IPS-20b (cell line): Measurements from ENCODE around the gene BCAS3.
"Not testable (repeated sequence)": the region's sequence is repeated elsewhere in the genome, so short reads cannot be mapped to it uniquely, and the experiment has no call there.

Source experiments
- H3K27ac ChIP-seq: one replicate; pipeline ENCODE4 v1.5.1; 2013; ENCODE audit warnings: low read length
- H3K27me3 ChIP-seq: 2 replicates; pipeline ENCODE4 v1.6.1; 2013; ENCODE audit warnings: mild to moderate bottlenecking, low read length, inconsistent platforms; ENCODE audit not compliant: insufficient read depth
- H3K36me3 ChIP-seq: 2 replicates; pipeline ENCODE4 v1.6.1; 2013; ENCODE audit warnings: low read depth, mild to moderate bottlenecking, inconsistent platforms, low read length, moderate library complexity; ENCODE audit not compliant: insufficient read depth
- H3K4me1 ChIP-seq: 2 replicates; pipeline ENCODE4 v1.6.1; 2013; ENCODE audit warnings: mild to moderate bottlenecking, control low read depth, inconsistent platforms, low read length, moderate library complexity; ENCODE audit not compliant: insufficient read depth
- H3K4me3 ChIP-seq: 2 replicates; pipeline ENCODE4 v1.5.1; 2013; ENCODE audit warnings: mild to moderate bottlenecking, low read length, inconsistent platforms
- H3K9ac ChIP-seq: 2 replicates; pipeline ENCODE4 v1.6.1; 2013; ENCODE audit warnings: low read depth, mild to moderate bottlenecking, inconsistent platforms, low read length, moderate library complexity
- H3K9me3 ChIP-seq: 2 replicates; pipeline ENCODE4 v1.6.1; 2013; ENCODE audit warnings: mild to moderate bottlenecking, low read depth, low read length, inconsistent platforms; ENCODE audit not compliant: insufficient read depth

Gene BCAS3

GRCh38 chr17:61422116-61422799 is 744.6 kb downstream of the BCAS3 start:
- H3K27ac ChIP-seq: no peak overlapping the region
- H3K27me3 ChIP-seq: peaks cover 30% of the 10 kb centered on the region
- no peaks in the 10 kb centered on the region for H3K4me1 ChIP-seq

GRCh38 chr17:61422869-61423268 is 745.2 kb downstream of the BCAS3 start:
- Histone ChIP-seq H3K9ac (no peak overlapping the region), H3K9me3 (no peaks in the 10 kb centered on the region), H3K4me1 (no peaks in the 10 kb centered on the region), H3K4me3 (no peak overlapping the region), H3K36me3 (no peaks in the 10 kb centered on the region), H3K27me3 (peaks cover 26% of the 10 kb centered on the region), H3K27ac (no peak overlapping the region)

More at GRCh38 chr17:61422116-61422799, 744.6 kb downstream of the BCAS3 start:
- Histone ChIP-seq H3K9me3 (no peaks in the 10 kb centered on the region), H3K36me3 (no peaks in the 10 kb centered on the region), H3K9ac (no peak overlapping the region), H3K4me3 (no peak overlapping the region)

DNA sequence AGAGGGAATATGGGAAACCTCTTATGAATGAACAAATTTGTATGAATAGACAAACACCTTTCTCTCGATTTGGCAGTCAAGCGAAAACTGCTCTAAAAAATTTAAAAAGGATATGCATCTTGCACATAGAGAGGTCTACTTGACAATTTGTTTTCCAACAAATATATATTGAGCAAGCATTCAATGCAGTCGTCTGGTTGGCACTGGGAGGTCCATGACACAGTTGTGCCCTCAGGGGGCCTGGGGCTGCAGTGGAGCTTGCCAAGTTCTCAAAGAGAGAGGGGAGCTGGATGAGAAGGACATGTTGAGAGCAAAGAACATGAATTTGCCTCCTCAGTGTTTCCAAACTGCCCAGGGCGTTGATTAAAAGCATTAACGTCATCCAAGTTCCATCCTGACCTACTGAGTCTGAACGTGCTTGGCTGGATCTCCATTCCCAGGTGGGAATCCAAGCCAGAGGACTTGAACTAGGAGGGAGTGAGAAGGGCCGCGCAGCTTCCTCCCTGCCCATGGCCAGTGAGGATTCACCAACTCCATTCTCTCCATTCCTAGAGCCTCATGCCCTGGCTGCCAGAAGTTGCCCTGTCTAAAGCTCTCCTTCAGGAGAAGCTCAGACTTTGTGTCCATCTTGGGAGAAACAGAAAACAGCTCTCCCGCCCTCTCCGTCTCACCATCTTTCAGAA is 746.5 kb downstream of the BCAS3 start:
- Histone ChIP-seq H3K4me3 (no peak overlapping the region), H3K4me1 (no peaks in the 10 kb centered on the region), H3K27ac (no peak overlapping the region), H3K9ac (no peak overlapping the region), H3K36me3 (no peaks in the 10 kb centered on the region), H3K9me3 (no peaks in the 10 kb centered on the region), H3K27me3 (peaks cover 24% of the 10 kb centered on the region)

DNA sequence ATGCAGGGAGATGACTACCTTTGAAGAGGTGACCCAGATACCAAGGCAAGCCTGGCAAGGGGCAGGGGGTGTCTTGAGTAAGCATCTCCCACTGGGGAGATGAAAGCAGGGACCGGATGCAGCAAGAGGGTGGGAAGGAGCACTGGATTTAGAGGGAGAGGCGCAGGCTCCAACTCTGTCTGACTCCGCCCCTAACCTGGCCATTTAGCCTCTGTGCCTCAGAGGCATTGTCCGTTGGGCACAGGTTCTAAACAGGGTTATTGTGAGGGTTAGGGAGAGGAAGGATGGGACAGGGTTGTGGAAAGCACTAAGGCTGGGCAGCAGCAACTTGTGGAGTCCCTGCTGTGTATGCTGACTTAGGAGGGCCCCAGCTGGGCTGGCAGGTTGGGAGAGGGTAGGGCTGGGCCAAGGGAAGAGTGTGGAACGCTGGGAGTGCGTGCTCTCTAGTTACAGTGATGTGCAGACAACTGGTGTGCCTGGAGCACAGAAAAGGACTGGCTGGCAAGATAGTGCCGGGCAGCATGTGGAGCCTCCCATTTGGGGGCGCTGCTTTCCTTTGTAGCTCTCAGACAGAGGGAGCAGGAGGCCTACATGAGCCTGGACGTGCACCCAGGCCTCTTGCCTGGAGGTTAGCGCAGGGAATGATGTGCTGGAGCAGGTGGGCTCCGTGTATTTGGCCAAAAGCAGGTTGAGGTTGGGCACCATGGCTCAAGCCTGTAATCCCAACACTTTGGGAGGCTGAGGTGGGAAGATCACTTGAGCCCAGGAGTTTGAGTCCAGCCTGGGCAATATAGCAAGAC is 748.2 kb downstream of the BCAS3 start:
- Histone ChIP-seq H3K4me1 (no peaks in the 10 kb centered on the region), H3K27me3 (peaks cover 21% of the 10 kb centered on the region), H3K36me3 (no peaks in the 10 kb centered on the region), H3K9me3 (no peaks in the 10 kb centered on the region), H3K27ac (no peak overlapping the region), H3K9ac (no peak overlapping the region), H3K4me3 (no peak overlapping the region)

DNA sequence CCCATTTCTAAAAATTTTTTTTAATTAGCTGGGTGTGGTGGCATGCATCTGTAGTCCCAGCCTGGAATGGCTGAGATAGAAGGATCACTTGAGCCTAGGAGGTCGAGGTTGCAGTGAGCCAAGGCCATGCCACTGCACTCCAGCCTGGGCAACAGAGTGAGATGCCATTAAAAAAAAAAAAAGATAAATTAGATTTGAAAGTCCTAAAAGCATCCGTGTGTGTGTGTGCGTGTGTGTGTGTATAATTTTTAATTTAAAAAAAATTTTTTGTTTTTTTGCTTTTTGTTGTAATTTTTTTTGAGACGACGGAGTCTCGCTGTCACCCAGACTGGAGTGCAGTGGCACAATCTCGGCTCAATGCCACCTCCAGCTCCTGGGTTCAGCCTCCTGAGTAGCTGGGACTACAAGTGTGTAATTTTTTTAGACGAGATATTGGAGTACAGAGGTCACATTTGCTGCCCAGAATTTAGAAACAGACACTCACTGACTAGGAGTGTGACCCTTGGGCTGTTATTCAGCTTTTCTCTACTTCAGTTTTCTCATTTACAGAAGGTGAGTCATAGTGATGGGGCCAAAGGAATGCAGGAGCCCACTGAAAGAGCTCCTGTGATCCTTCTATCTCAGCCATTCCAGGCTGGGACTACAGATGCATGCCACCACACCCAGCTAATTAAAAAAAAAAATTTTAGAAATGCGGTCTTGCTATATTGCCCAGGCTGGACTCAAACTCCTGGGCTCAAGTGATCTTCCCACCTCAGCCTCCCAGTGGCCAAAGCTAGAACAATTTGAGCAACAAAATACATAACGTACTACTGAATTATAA is 749.0 kb downstream of the BCAS3 start:
- Histone ChIP-seq H3K27me3 (peaks cover 13% of the 10 kb centered on the region), H3K4me3 (no peak overlapping the region), H3K4me1 (no peaks in the 10 kb centered on the region), H3K36me3 (no peaks in the 10 kb centered on the region), H3K9me3 (no peaks in the 10 kb centered on the region), H3K9ac (no peak overlapping the region), H3K27ac (no peak overlapping the region)

DNA sequence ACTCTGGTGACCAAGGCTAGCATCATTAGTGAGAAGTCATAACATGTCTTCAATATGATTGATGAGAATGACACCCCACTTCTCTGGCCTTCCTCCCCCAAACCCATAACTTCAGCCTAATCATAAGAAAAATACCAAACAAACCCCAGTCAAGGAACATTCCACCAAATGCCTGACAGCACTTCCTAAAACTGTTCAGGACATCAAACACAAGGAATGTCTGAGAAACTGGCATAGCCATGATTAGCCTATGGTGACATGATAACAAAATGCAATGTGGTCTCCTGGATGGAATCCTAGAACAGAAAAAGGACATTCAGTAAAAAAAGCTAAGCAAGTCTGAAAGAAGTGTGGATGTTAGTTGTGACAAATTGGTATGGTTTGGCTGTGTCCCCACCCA is 749.9 kb downstream of the BCAS3 start:
- Histone ChIP-seq H3K27me3 (peaks cover 7% of the 10 kb centered on the region; the same call in 1 of the 2 replicates), H3K9me3 (no peaks in the 10 kb centered on the region), H3K4me3 (no peak overlapping the region), H3K4me1 (no peaks in the 10 kb centered on the region), H3K27ac (no peak overlapping the region), H3K9ac (no peak overlapping the region), H3K36me3 (no peaks in the 10 kb centered on the region)

- Histone ChIP-seq H3K27ac (no peak overlapping the region), H3K36me3 (no peaks in the 10 kb centered on the region), H3K9ac (no peak overlapping the region), H3K4me3 (no peak overlapping the region), H3K4me1 (no peaks in the 10 kb centered on the region), H3K9me3 (no peaks in the 10 kb centered on the region), H3K27me3 (no peaks in the 10 kb centered on the region)
Observed at GRCh38 chr17:61429274-61429673, 751.6 kb downstream of the BCAS3 start.

- H3K27ac ChIP-seq, H3K4me3 ChIP-seq, H3K9me3 ChIP-seq, H3K9ac ChIP-seq, H3K27me3 ChIP-seq, H3K36me3 ChIP-seq, H3K4me1 ChIP-seq: not testable (repeated sequence)
Observed at GRCh38 chr17:61429831-61430230, 752.2 kb downstream of the BCAS3 start.

DNA sequence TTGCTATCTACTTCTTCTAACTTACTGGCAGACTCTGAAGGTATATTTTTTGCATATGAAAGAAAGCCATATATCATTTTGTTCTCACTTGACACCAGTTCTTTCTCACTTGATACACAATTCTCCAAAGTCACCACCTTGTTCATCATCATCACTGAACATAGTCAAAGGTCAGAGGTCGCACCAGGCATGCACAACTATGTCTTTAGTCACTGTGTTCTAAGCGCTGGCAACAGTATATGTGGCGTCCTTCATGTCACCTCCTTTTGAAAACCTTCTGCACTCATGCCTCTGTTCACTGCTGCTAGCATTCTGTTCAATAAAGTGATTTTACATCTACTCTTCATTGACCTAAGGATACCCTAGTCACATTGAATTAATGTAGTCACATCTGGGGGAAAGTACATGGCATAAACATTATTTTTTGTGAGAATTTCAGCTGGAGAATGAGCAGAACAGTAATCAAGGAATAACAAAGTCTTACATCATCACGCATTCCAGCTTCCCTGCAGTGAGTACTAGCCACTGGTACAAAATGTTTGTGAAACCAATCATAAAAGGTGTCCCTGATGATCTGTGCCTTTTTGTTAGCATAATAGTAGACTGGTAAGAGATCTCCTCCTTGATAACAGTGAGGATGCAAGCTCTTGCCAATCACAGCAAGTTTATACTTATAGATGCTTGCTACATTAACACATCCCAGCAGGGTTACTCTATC is 754.1 kb downstream of the BCAS3 start:
- H3K36me3 ChIP-seq: no peaks in the 10 kb centered on the region
- H3K4me3 ChIP-seq: no peak overlapping the region
- no peak overlapping the region for H3K27ac ChIP-seq
- no peaks in the 10 kb centered on the region; the same call in 1 of the 2 replicates for H3K9me3 ChIP-seq
- H3K27me3 ChIP-seq: no peaks in the 10 kb centered on the region
- no peak overlapping the region for H3K9ac ChIP-seq
- no peaks in the 10 kb centered on the region for H3K4me1 ChIP-seq

- no peaks in the 10 kb centered on the region for H3K4me1 ChIP-seq
- H3K4me3 ChIP-seq: no peak overlapping the region
Observed at GRCh38 chr17:61436273-61436672, 758.6 kb downstream of the BCAS3 start.

More at GRCh38 chr17:61436273-61436672, 758.6 kb downstream of the BCAS3 start:
- Histone ChIP-seq H3K36me3 (no peaks in the 10 kb centered on the region), H3K9ac (no peak overlapping the region), H3K27ac (no peak overlapping the region), H3K27me3 (no peaks in the 10 kb centered on the region), H3K9me3 (no peaks in the 10 kb centered on the region; the same call in 1 of the 2 replicates)
